Heart left ventricle (tissue), 16 donors: Measurements from ENCODE around the gene NFIA. TPM values are rescaled to one million over a fixed set of nuclear protein-coding genes. Genes with fewer than 3 reads are reported as not detected.

ENCODE experiments used
- ATAC-seq, 4 donors: fragments of 200-7000 bp; cut with Tn5 transposase; one replicate each; pipeline ENCODE4 v1.9.1; 2020 to 2022; ENCODE audit warnings: moderate library complexity in 4 of 4, mild to moderate bottlenecking in 3 of 4, moderate number of reproducible peaks in 1 of 4
- DNase-seq, 5 donors: peaks; one replicate each; pipeline ENCODE4 v3.0.0-alpha.2; 2020
- H3K27ac ChIP-seq, 12 donors: fragments of 200-600 bp; sonication (generic) in 4 of 12; one replicate each; pipeline versions ENCODE4 v1.5.0 to v1.8.0; 2016 to 2022; ENCODE audit warnings: mild to moderate bottlenecking in 2 of 12
- H3K27me3 ChIP-seq, 9 donors: fragments of 200-600 bp; sonication (generic) in 2 of 9; one replicate each; pipeline versions ENCODE4 v1.5.1 to v1.8.0; 2016 to 2022; ENCODE audit warnings: mild to moderate bottlenecking in 3 of 9
- H3K36me3 ChIP-seq, 9 donors: fragments of 200-600 bp; sonication (generic) in 2 of 9; one replicate each; pipeline versions ENCODE4 v1.5.0 to v1.8.0; 2018 to 2022; ENCODE audit warnings: mild to moderate bottlenecking in 2 of 9
- H3K4me1 ChIP-seq, 12 donors: fragments of 200-600 bp; sonication (generic) in 4 of 12; one replicate each; pipeline versions ENCODE4 v1.5.0 to v1.8.0; 2016 to 2022; ENCODE audit warnings: mild to moderate bottlenecking in 3 of 12
- H3K4me3 ChIP-seq, 12 donors: fragments of 200-600 bp; sonication (generic) in 4 of 12; one replicate each; pipeline versions ENCODE4 v1.5.0 to v1.8.0; 2017 to 2022; ENCODE audit warnings: mild to moderate bottlenecking in 9 of 12, moderate library complexity in 4 of 12
- H3K9me3 ChIP-seq, 12 donors: fragments of 200-600 bp; sonication (generic) in 4 of 12; one replicate each; pipeline versions ENCODE4 v1.5.0 to v1.8.0; 2016 to 2022; ENCODE audit warnings: mild to moderate bottlenecking in 1 of 12
- POLR2A ChIP-seq, 2 donors: fragments of 450-650 bp; IDR thresholded peaks; one replicate each; pipeline ENCODE4 v1.6.1; 2017; ENCODE audit warnings: antibody characterized with exemption in 2 of 2, mild to moderate bottlenecking in 2 of 2, moderate library complexity in 2 of 2
- WGBS, 4 donors: extraction: QIAGEN DNeasy Blood & Tissue Kit in 2 of 4; methylation state at CpG; one replicate each; pipeline versions ENCODE4 v1.1.5 to v1.1.7; 2013 to 2018; 5-methylcytosine and 5-hydroxymethylcytosine counted together
- intact Hi-C, 10 donors: fragments of 100-400 bp; cut with DNase I; formaldehyde crosslinking; loops; one replicate each; pipeline versions ENCODE4 v1.11.1 to v1.14.2; 2022
- polyA plus RNA-seq, 2 donors: library from polyadenylated mRNA; stranded (reverse); fragments of 200-250 nt; gene quantifications; one replicate each; pipeline ENCODE4 v1.2.3, GENCODE V29; 2013
- total RNA-seq, 9 donors: library from RNA; depleted of rRNA in 2 of 9; stranded (reverse); fragments of >200 nt in 2 of 9; fragmentation: NEBNext Ultra II Directional in 3 of 9; extraction: Animal tissue kit (Norgen Biotek cat#: 25700) in 3 of 9; gene quantifications; one replicate each; pipeline versions ENCODE4 v1.1.0 to v1.2.4, GENCODE V29; 2016 to 2023
- TF ChIP-seq, protein P1 (sequence below), 12 donors: fragments of 200-600 bp; sonication (generic) in 4 of 12; IDR thresholded peaks; one replicate each; pipeline versions ENCODE4 v1.5.0 to v1.8.0; 2018 to 2022; ENCODE audit warnings: antibody characterized with exemption in 12 of 12, mild to moderate bottlenecking in 5 of 12
- donor health status: ischemic (EF 13 %, LVEDD 7.1; RV severe dilation, severe dysfunction).
- donor health status: healthy with polysubstance abuse.
- donor health status: DM: no; HTN: yes; CAD: no.
- donor health status: DM: no; HTN: no; CAD: no.
- donor health status: ischemic (EF 25% LVEDD 6.9; RV normal size, moderate dysfunction).
- donor health status: ischemic (EF 25% LVEDD 5.7; RV mildly dilated, moderate dysfunction).
- donor health status: healthy.
- donor health status: DM: yes; HTN: yes; CAD: no.
- donor health status: ischemic (EF 35%, LVEDD 5.7; RV mildly dilated, moderate dysfunction).
- donor health status: nonischemic (EF 11% LVEDD 7.7; RV severe dilation, severe dysfunction).
- donor health status: DM: yes; HTN: yes; CAD: no.
- donor health status: PGD.
- donor health status: ischemic (EF 29% LVEDD 5.4; RV normal size, mild dysfunction).
- donor health status: nonischemic (EF 23%, LVEDD 6.1; RV moderate dilation, normal function).

Gene NFIA
- total and polyA plus RNA-seq, 11 donors: 12.7 to 121 (median 96.5) TPM

DNA sequence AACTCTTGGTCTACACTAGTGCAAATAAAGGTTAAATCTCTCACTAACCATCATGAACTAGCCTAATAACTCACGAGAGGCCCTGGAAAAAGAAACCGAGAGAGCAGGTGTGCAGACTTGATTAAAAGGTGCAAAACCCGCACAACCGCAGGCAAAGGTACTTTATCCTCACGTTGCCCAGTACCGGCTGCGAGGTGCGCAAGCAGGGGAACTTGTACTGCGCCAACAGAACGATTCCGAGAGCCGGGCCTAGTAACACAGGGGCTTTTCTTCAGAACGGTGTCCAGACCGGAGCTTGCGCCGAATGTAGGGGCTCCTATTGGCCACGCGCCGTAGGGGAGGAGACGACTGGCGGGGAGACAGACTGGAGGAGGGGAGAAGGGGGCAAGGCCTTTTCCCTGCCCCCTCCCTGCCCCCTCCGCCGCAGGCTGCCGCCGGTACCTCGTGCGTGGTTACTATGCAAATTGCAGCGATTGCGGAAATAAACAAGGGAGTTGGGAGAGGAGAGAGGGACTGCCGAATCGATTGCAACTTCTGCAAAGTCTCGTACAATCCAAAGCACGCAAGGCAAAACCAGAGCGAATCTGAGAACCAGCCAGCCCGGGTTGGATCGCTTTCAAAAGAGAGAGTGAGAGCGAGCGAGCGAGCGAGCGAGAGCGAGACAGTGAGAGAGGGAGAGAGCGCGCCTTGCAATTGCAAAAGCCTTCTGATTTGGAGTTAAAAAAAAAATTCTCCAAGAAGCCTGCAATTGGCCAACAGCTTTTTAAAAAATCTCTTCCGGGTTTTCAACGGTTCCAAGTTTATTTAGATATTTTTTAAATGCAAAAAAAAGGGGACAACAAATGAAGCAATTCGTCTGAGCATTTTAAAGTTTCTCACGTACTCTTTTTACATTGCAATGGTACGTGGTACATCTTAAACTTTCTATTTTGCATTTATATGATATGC lies 5.4 kb upstream of the NFIA start:
- Histone ChIP-seq H3K36me3 (no peaks in the 10 kb centered on the region), H3K4me3 (peak overlapping the region; percentile 44 to 81 (median 64)), H3K4me1 (peaks cover 12 to 47% (median 38%) of the 10 kb centered on the region in 12 donors), H3K27ac (peak overlapping the region; percentile 62 to 98 (median 86)), H3K9me3 (no peaks in the 10 kb centered on the region), H3K27me3 (no peaks in the 10 kb centered on the region)
- ATAC-seq (peak; percentile 64 to 84 (median 73)), DNase-seq (peak; percentile 87 to 93 (median 89))
- TF ChIP-seq POLR2A (IDR thresholded peaks at IDR 0.05): peak in 1 of 2 donors; percentile 37
- TF ChIP-seq, protein P1, sequence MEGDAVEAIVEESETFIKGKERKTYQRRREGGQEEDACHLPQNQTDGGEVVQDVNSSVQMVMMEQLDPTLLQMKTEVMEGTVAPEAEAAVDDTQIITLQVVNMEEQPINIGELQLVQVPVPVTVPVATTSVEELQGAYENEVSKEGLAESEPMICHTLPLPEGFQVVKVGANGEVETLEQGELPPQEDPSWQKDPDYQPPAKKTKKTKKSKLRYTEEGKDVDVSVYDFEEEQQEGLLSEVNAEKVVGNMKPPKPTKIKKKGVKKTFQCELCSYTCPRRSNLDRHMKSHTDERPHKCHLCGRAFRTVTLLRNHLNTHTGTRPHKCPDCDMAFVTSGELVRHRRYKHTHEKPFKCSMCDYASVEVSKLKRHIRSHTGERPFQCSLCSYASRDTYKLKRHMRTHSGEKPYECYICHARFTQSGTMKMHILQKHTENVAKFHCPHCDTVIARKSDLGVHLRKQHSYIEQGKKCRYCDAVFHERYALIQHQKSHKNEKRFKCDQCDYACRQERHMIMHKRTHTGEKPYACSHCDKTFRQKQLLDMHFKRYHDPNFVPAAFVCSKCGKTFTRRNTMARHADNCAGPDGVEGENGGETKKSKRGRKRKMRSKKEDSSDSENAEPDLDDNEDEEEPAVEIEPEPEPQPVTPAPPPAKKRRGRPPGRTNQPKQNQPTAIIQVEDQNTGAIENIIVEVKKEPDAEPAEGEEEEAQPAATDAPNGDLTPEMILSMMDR (IDR thresholded peaks at IDR 0.05): no peak
- 0 to 1% (median 1%) methylated on average over 49 of the region's 49 CpGs for WGBS, 4 donors
- intact Hi-C loops: loop anchor here in 7 of 10 donors (1.0 to 5.0 kb wide), 8 partner anchors 20 to 375 kb away; no protein-coding TSS in a partner anchor

DNA sequence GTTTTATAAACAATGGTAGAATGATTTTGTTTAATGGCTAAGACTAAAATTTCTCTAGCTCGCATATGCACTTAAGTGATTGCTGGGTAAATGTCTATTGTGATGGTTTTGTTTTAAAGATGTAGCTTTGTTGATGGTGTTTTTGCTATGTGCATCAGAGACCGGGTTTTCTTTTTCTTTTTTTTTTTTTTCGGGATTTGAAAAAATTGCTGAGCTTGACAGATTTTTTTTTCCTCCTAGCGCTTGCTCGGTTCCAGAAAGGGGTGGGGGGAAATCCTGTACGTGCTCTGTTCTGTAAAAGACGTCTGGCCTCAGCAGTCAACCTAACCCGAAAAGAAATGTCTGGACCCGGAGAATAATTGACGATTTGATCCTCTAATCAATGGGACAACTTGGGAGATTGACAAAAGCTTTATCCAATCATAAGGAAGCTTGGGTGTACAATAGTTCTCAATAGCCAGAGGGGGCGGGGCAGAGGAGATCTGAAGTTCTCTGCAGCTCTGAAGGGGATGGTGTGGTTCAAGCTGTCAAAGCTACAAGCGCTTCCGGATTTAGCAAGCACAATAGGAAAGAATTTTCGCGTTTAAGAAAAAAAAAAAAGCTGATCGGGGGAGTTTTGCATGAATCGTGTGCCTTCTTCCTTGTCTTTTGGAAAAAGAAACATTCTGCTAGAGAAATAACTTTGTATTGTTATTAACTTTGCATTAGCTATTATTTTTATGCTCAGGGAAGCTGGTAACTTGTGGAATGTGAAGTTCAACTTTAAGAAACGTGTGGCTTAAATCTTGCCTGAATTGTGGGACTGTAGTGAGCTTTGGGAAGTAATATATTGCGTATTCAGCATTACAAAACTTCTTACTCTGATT lies 4.5 kb upstream of the NFIA start:
- H3K4me1 ChIP-seq: peaks cover 12 to 47% (median 38%) of the 10 kb centered on the region in 12 donors
- H3K9me3 ChIP-seq: no peaks in the 10 kb centered on the region
- H3K27ac ChIP-seq: peak overlapping the region; percentile 75 to 98 (median 94)
- WGBS, 4 donors: 1% methylated on average over 19 of the region's 19 CpGs
- peak overlapping the region; percentile 44 to 81 (median 64) for H3K4me3 ChIP-seq
- no peaks in the 10 kb centered on the region for H3K27me3 ChIP-seq
- H3K36me3 ChIP-seq: no peaks in the 10 kb centered on the region
- ATAC-seq (peak; percentile 82 to 86 (median 84)), DNase-seq (peak; percentile 90 to 98 (median 96))
- peak in 1 of 2 donors; percentile 31 for TF ChIP-seq POLR2A (IDR thresholded peaks at IDR 0.05)
- TF ChIP-seq, protein P1 (IDR thresholded peaks at IDR 0.05): peak in 2 of 12 donors; percentile 8 to 15
- intact Hi-C loops: loop anchor here in 8 of 10 donors (1.0 to 5.0 kb wide), 10 partner anchors 21 to 374 kb away; no protein-coding TSS in a partner anchor

DNA sequence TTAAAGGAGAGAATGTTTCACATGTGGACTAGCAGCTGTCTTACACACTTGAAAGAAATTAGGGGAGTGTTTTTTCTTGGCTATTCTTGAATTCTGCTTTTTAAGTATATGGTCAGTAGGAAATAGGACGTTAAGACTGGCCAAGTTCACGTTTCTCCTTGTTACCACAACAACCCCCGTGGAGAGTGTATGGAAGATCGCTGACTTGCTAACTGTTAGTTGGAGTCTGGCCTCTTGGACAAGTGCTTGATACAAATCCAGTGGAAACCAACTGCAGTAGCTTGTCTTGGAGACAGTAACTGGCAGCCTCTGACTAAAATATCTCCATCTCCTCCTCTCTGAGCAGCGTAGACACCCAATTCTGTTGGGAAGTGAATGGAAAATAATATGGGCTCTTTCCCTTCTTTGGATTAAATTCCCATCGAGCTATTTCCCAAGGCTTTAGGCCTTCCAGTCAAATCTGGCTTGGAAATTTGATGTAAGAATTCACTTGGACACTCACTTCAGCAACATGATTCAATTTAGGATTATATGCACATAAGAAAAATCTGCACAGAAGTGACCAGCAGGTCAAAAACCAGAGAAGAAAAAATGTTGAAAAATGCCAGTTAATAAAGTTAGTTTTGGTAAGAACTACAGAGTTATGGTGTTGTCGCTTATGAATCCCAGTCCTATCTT lies 3.6 kb upstream of the NFIA start:
- DNase-seq: no peak
- no peak for ATAC-seq
- H3K9me3 ChIP-seq: no peaks in the 10 kb centered on the region
- TF ChIP-seq POLR2A (IDR thresholded peaks at IDR 0.05): no peak
- TF ChIP-seq, protein P1 (IDR thresholded peaks at IDR 0.05): no peak
- H3K27ac ChIP-seq: peak overlapping the region; percentile 75 to 98 (median 94)
- intact Hi-C loops: loop anchor here in 6 of 10 donors (1.0 to 5.0 kb wide), 6 partner anchors 24 to 374 kb away; no protein-coding TSS in a partner anchor
- no peaks in the 10 kb centered on the region for H3K27me3 ChIP-seq
- 18 to 28% (median 25%) methylated on average over 7 of the region's 7 CpGs for WGBS, 4 donors
- H3K4me1 ChIP-seq: peaks cover 12 to 47% (median 38%) of the 10 kb centered on the region in 12 donors
- H3K4me3 ChIP-seq: peak overlapping the region in 10 of 12 donors; percentile 6 to 81 (median 64)
- no peaks in the 10 kb centered on the region for H3K36me3 ChIP-seq
